ENCODE measurements around the gene PGC. TPM values are rescaled to one million over a fixed set of nuclear protein-coding genes. Genes with fewer than 3 reads are reported as not detected.

PGC gene
- total RNA-seq, 1 donor from 2014 or later: not detected

- TF ChIP-seq CTCF (IDR thresholded peaks at IDR 0.05; ENCODE audit: partially characterized antibody, unreplicated experiment): no peak
- Mint-ChIP-seq H3K4me3 (ENCODE audit: unreplicated experiment) (no peak overlapping the region), H3K27ac (ENCODE audit: unreplicated experiment) (peak overlapping the region; percentile 29), H3K27me3 (ENCODE audit: unreplicated experiment) (peaks cover 9% of the 10 kb centered on the region), H3K36me3 (ENCODE audit: unreplicated experiment) (no peaks in the 10 kb centered on the region), H3K9me3 (ENCODE audit: unreplicated experiment) (peaks cover 1% of the 10 kb centered on the region), H3K4me1 (ENCODE audit: low read depth, unreplicated experiment) (no peaks in the 10 kb centered on the region)
- no peak for DNase-seq
Measured at GRCh38 chr6:41741625-41742490, 5.3 kb downstream of the PGC start.

- Mint-ChIP-seq H3K27ac (ENCODE audit: unreplicated experiment) (no peak overlapping the region), H3K9me3 (ENCODE audit: unreplicated experiment) (peaks cover 4% of the 10 kb centered on the region), H3K27me3 (ENCODE audit: unreplicated experiment) (peaks cover 10% of the 10 kb centered on the region), H3K4me1 (ENCODE audit: low read depth, unreplicated experiment) (peaks cover 4% of the 10 kb centered on the region), H3K4me3 (ENCODE audit: unreplicated experiment) (no peak overlapping the region), H3K36me3 (ENCODE audit: unreplicated experiment) (no peaks in the 10 kb centered on the region)
- no peak for DNase-seq
- TF ChIP-seq CTCF (IDR thresholded peaks at IDR 0.05; ENCODE audit: partially characterized antibody, unreplicated experiment): no peak
Measured at GRCh38 chr6:41740366-41741162, 6.6 kb downstream of the PGC start.

- Mint-ChIP-seq H3K36me3 (ENCODE audit: unreplicated experiment) (no peaks in the 10 kb centered on the region), H3K27ac (ENCODE audit: unreplicated experiment) (no peak overlapping the region), H3K27me3 (ENCODE audit: unreplicated experiment) (peaks cover 9% of the 10 kb centered on the region), H3K4me3 (ENCODE audit: unreplicated experiment) (no peak overlapping the region), H3K9me3 (ENCODE audit: unreplicated experiment) (peaks cover 2% of the 10 kb centered on the region), H3K4me1 (ENCODE audit: low read depth, unreplicated experiment) (peaks cover 4% of the 10 kb centered on the region)
- TF ChIP-seq CTCF (IDR thresholded peaks at IDR 0.05; ENCODE audit: partially characterized antibody, unreplicated experiment): no peak
- no peak for DNase-seq
Measured at GRCh38 chr6:41739041-41739440, 8.2 kb downstream of the PGC start.

- no peak for TF ChIP-seq CTCF (IDR thresholded peaks at IDR 0.05; ENCODE audit: partially characterized antibody, unreplicated experiment)
- Mint-ChIP-seq H3K9me3 (ENCODE audit: unreplicated experiment) (peaks cover 4% of the 10 kb centered on the region), H3K27me3 (ENCODE audit: unreplicated experiment) (peaks cover 5% of the 10 kb centered on the region), H3K36me3 (ENCODE audit: unreplicated experiment) (no peaks in the 10 kb centered on the region), H3K4me1 (ENCODE audit: low read depth, unreplicated experiment) (peaks cover 4% of the 10 kb centered on the region), H3K4me3 (ENCODE audit: unreplicated experiment) (no peak overlapping the region), H3K27ac (ENCODE audit: unreplicated experiment) (no peak overlapping the region)
- no peak for DNase-seq
Measured at GRCh38 chr6:41737591-41738130, 9.5 kb downstream of the PGC start.
